ENCODE measurements around the gene ATG101. TPM values are rescaled to one million over a fixed set of nuclear protein-coding genes. Genes with fewer than 3 reads are reported as not detected.

The ATG101 gene
- total and polyA plus RNA-seq, 2 of the 8 experiments (the other 6 are each of a cell fraction or from before 2014, with no cell fraction given): 49.8 to 55.9 TPM

DNA sequence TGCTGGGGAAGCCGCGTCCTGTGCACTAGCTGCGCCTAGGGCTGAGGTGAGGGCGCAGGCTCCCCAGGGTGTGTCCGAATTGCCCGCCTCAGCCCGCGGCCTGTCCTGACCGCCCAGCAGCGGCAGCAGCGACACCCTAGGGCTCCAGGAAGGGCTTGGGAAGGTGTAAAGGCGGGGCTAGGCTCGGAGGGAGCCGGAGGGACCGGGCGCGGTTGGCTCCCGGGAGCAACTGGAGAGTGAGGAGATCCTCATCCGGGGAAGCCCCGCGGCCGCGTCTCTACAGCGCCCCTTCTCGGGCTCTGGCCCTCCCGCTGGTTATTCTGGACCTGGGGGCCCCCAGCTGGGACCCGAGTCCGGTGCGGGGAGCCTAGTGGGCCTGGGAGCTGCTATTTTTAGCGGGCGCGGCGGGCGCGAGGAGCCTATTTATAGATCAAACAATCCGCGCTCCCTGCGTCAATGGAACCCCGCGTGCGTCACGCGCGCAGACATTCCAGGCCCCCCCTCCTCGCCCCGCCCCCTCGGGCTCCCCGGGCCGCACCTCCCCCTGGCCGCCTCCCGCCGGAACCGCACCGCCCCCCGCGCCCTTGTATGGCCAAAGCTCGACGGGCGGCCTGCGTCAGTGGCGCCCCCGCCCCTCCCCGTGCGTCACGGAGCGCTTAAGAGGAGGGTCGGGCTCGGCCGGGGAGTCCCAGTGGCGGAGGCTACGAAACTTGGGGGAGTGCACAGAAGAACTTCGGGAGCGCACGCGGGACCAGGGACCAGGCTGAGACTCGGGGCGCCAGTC, 18.8 kb upstream of the ATG101 start, which contains the start of gene NR4A1 (continued):
- TF ChIP-seq, protein P1, sequence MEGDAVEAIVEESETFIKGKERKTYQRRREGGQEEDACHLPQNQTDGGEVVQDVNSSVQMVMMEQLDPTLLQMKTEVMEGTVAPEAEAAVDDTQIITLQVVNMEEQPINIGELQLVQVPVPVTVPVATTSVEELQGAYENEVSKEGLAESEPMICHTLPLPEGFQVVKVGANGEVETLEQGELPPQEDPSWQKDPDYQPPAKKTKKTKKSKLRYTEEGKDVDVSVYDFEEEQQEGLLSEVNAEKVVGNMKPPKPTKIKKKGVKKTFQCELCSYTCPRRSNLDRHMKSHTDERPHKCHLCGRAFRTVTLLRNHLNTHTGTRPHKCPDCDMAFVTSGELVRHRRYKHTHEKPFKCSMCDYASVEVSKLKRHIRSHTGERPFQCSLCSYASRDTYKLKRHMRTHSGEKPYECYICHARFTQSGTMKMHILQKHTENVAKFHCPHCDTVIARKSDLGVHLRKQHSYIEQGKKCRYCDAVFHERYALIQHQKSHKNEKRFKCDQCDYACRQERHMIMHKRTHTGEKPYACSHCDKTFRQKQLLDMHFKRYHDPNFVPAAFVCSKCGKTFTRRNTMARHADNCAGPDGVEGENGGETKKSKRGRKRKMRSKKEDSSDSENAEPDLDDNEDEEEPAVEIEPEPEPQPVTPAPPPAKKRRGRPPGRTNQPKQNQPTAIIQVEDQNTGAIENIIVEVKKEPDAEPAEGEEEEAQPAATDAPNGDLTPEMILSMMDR (IDR thresholded peaks at IDR 0.05; ENCODE audit: control extremely low read depth in 1 of 3, insufficient read depth in 1 of 3, low read depth in 1 of 3, low read length in 3 of 3): no peak
- TF ChIP-seq KDM4A (IDR thresholded peaks at IDR 0.05; ENCODE audit: low read depth, low read length, severe bottlenecking) (peak; percentile 58), EP300 (IDR thresholded peaks at IDR 0.05; ENCODE audit: borderline replicate concordance in 1 of 2, low read depth in 2 of 2, low read length in 2 of 2) (0 out of 3 replicates have a peak, but pooled peaks of 1 of the 2 experiments have one; percentile 7), RBBP5 (IDR thresholded peaks at IDR 0.05; ENCODE audit: borderline replicate concordance, low read depth, low read length) (0 out of 2 replicates have a peak, but pooled peaks have one; percentile 47), SUZ12 (IDR thresholded peaks at IDR 0.05; ENCODE audit: low read length) (0 out of 2 replicates have a peak, but pooled peaks have one; percentile 29), PHF8 (conservative IDR thresholded peaks at IDR 0.05; ENCODE audit: low read depth, low read length) (peak; percentile 34; the same call in 1 of the 2 replicates), CREB1 (IDR thresholded peaks at IDR 0.05) (peak; percentile 81), SIN3A (conservative IDR thresholded peaks at IDR 0.05 in 1 of 2, IDR thresholded peaks at IDR 0.05 in 1 of 2; ENCODE audit: low read depth in 1 of 2, low read length in 2 of 2) (no peak), TBP (IDR thresholded peaks at IDR 0.05; ENCODE audit: low read depth, low read length) (peak; percentile 72; the same call in 1 of the 2 replicates), HDAC6 (IDR thresholded peaks at IDR 0.05; ENCODE audit: low read depth, low read length) (no peak), CTBP2 (IDR thresholded peaks at IDR 0.05; ENCODE audit: borderline replicate concordance, insufficient read depth, insufficient read length, low read length) (no peak), YY1 (IDR thresholded peaks at IDR 0.05; ENCODE audit: low read depth, low read length) (0 out of 2 replicates have a peak, but pooled peaks have one; percentile 4)
- TF ChIP-seq, protein P2, sequence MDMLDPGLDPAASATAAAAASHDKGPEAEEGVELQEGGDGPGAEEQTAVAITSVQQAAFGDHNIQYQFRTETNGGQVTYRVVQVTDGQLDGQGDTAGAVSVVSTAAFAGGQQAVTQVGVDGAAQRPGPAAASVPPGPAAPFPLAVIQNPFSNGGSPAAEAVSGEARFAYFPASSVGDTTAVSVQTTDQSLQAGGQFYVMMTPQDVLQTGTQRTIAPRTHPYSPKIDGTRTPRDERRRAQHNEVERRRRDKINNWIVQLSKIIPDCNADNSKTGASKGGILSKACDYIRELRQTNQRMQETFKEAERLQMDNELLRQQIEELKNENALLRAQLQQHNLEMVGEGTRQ (IDR thresholded peaks at IDR 0.05; ENCODE audit: low read length): no peak

Measured in H1 (cell line).